K562 (cell line): ENCODE results near the gene FOXJ2. TPM values are rescaled to one million over a fixed set of nuclear protein-coding genes. Genes with fewer than 3 reads are reported as not detected.

ENCODE experiments used
- AFF1 ChIP-seq, 2 experiments: fragments of 450-650 bp; IDR thresholded peaks; 2 replicates each; pipeline ENCODE4 v1.6.1; 2018; ENCODE audit warnings: mild to moderate bottlenecking in 2 of 2, low read depth in 1 of 2; ENCODE audit not compliant: partially characterized antibody in 2 of 2
- ARID1B ChIP-seq: fragments of 450-650 bp; IDR thresholded peaks from 2 replicates; pipeline ENCODE4 v1.6.1; 2016; ENCODE audit warnings: antibody characterized with exemption, mild to moderate bottlenecking, inconsistent platforms
- BACH1 ChIP-seq: fragments of 200-800 bp; sonication (Bioruptor generic); IDR thresholded peaks from 2 replicates; pipeline ENCODE4 v1.6.1; 2016; ENCODE audit warnings: missing genetic modification characterization, missing compliant biosample characterization
- CREM ChIP-seq: IDR thresholded peaks from 2 replicates; pipeline ENCODE4 v1.6.1; 2014; ENCODE audit warnings: antibody characterized with exemption, low read depth
- ESRRB ChIP-seq: fragments of 250-450 bp; sonication (Bioruptor Pico); IDR thresholded peaks from 2 replicates; pipeline ENCODE4 v1.5.0; 2020; ENCODE audit warnings: mild to moderate bottlenecking, moderate library complexity, borderline replicate concordance
- HMG20A ChIP-seq: fragments of 450-650 bp; formaldehyde crosslinking; conservative IDR thresholded peaks from 2 replicates; pipeline ENCODE4 v1.4.0; 2020; ENCODE audit warnings: mild to moderate bottlenecking, mixed read lengths
- KAT2B ChIP-seq: IDR thresholded peaks from one replicate; pipeline ENCODE4 v1.6.1; 2012; ENCODE audit warnings: low read depth, mild to moderate bottlenecking, control low read depth, inconsistent platforms, low read length, moderate library complexity
- L3MBTL2 ChIP-seq: fragments of 450-650 bp; IDR thresholded peaks from 2 replicates; pipeline ENCODE4 v1.6.1; 2016; ENCODE audit warnings: mild to moderate bottlenecking, moderate library complexity
- MAFG ChIP-seq: fragments of 450-650 bp; conservative IDR thresholded peaks from 2 replicates; pipeline ENCODE4 v1.6.1; 2016; ENCODE audit warnings: missing genetic modification characterization, missing compliant biosample characterization
- NCOR1 ChIP-seq: fragments of 450-650 bp; IDR thresholded peaks from 2 replicates; pipeline ENCODE4 v1.6.1; 2016; ENCODE audit warnings: mild to moderate bottlenecking, moderate library complexity
- POLR2H ChIP-seq: IDR thresholded peaks from 2 replicates; pipeline ENCODE4 v1.6.1; 2016; ENCODE audit warnings: missing genetic modification characterization, low read depth, mild to moderate bottlenecking, control low read depth, missing compliant biosample characterization, moderate library complexity
- RBM25 ChIP-seq: fragments of 200-400 bp; formaldehyde crosslinking; IDR thresholded peaks from 2 replicates; pipeline ENCODE4 v1.6.1; 2018; ENCODE audit warnings: low read length, low read depth, moderate library complexity; ENCODE audit not compliant: severe bottlenecking
- SMARCB1 ChIP-seq: IDR thresholded peaks from 2 replicates; pipeline ENCODE4 v1.6.1; 2011; ENCODE audit warnings: improper control_type of control experiment, low read depth; ENCODE audit not compliant: insufficient read length
- TRIM24 ChIP-seq, 2 experiments: fragments of 450-650 bp; IDR thresholded peaks; 2 replicates each; pipeline ENCODE4 v1.6.1; 2016
- polyA plus RNA-seq, 8 experiments: library from polyadenylated mRNA; depleted of rRNA in 4 of 8; stranded (reverse) in 5 of 8; unstranded in 3 of 8; fragments of >200 nt; fragmentation: Nextera tagmentation in 2 of 8; fragmentation: Illumina TruSeq in 1 of 8; extraction: Ambion mirVana in 2 of 8; extraction: Trizol in 1 of 8; gene quantifications; 2 replicates each; pipeline versions ENCODE4 v1.2.1 to v1.2.3, GENCODE V29; 2011 to 2014; ENCODE audit warnings: inconsistent platforms in 1 of 8, missing spikeins in 1 of 8
- total RNA-seq, 7 experiments: library from RNA; depleted of rRNA in 6 of 7; stranded (reverse); fragments of >200 nt in 6 of 7; fragmentation: Illumina TruSeq in 2 of 7; extraction: Trizol in 2 of 7; gene quantifications; 2 replicates each; pipeline versions ENCODE4 v1.2.1 to v1.2.3, GENCODE V29; 2011 to 2021; ENCODE audit warnings: low replicate concordance in 1 of 7
- TF ChIP-seq, protein P1 (sequence below), 2 experiments: fragments of 450-650 bp in 1 of 2; sonication (generic) in 1 of 2; formaldehyde crosslinking in 1 of 2; IDR thresholded peaks; 2 replicates each; pipeline versions ENCODE4 v1.7.1 to v1.9.0; 2016 to 2022; ENCODE audit warnings: inconsistent platforms in 1 of 2, mild to moderate bottlenecking in 1 of 2, missing genetic modification reagents in 1 of 2

The FOXJ2 gene
- total and polyA plus RNA-seq, 9 of the 15 experiments (the other 6 are each of a cell fraction or from before 2014, with no cell fraction given): 1.0 to 7.5 (median 2.4) TPM

GRCh38 chr12:8065991-8066594 is 33.6 kb downstream of the FOXJ2 start, which contains the start of gene C3AR1 (continued):
- TF ChIP-seq, protein P1, sequence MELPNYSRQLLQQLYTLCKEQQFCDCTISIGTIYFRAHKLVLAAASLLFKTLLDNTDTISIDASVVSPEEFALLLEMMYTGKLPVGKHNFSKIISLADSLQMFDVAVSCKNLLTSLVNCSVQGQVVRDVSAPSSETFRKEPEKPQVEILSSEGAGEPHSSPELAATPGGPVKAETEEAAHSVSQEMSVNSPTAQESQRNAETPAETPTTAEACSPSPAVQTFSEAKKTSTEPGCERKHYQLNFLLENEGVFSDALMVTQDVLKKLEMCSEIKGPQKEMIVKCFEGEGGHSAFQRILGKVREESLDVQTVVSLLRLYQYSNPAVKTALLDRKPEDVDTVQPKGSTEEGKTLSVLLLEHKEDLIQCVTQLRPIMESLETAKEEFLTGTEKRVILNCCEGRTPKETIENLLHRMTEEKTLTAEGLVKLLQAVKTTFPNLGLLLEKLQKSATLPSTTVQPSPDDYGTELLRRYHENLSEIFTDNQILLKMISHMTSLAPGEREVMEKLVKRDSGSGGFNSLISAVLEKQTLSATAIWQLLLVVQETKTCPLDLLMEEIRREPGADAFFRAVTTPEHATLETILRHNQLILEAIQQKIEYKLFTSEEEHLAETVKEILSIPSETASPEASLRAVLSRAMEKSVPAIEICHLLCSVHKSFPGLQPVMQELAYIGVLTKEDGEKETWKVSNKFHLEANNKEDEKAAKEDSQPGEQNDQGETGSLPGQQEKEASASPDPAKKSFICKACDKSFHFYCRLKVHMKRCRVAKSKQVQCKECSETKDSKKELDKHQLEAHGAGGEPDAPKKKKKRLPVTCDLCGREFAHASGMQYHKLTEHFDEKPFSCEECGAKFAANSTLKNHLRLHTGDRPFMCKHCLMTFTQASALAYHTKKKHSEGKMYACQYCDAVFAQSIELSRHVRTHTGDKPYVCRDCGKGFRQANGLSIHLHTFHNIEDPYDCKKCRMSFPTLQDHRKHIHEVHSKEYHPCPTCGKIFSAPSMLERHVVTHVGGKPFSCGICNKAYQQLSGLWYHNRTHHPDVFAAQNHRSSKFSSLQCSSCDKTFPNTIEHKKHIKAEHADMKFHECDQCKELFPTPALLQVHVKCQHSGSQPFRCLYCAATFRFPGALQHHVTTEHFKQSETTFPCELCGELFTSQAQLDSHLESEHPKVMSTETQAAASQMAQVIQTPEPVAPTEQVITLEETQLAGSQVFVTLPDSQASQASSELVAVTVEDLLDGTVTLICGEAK (IDR thresholded peaks at IDR 0.05): peak; percentile 32; the same call in 1 of the 2 replicates
- TF ChIP-seq, protein P1 (CRISPR knock-in tag; IDR thresholded peaks at IDR 0.05): no peak
- TF ChIP-seq HMG20A (CRISPR knock-in tag): no peak
- TF ChIP-seq RBM25: peak; percentile 4
- TF ChIP-seq ESRRB (CRISPR knock-in tag): no peak
- no peak for TF ChIP-seq KAT2B
- TF ChIP-seq NCOR1: peak; percentile 34
- TF ChIP-seq MAFG (tag): peak; percentile 95
- TF ChIP-seq ARID1B: peak; percentile 79
- TF ChIP-seq CREM: peak; percentile 26; the same call in 1 of the 2 replicates
- 0 out of 4 replicates have a peak, but pooled peaks of 1 of the 2 experiments have one; percentile 20 for TF ChIP-seq TRIM24 (IDR thresholded peaks at IDR 0.05)
- TF ChIP-seq BACH1 (tag): peak; percentile 72
- TF ChIP-seq L3MBTL2: peak; percentile 29; the same call in 1 of the 2 replicates
- TF ChIP-seq AFF1 (IDR thresholded peaks at IDR 0.05; ENCODE audit: low read depth in 1 of 2, partially characterized antibody in 2 of 2): peak; percentile 39 to 44
- peak; percentile 56; the same call in 1 of the 2 replicates for TF ChIP-seq POLR2H
- TF ChIP-seq SMARCB1: peak; percentile 61
